ENCODE measurements around the gene PNMA8C.
"Not testable (repeated sequence)": the region's sequence is repeated elsewhere in the genome, so short reads cannot be mapped to it uniquely, and the experiment has no call there.

PNMA8C gene

DNA sequence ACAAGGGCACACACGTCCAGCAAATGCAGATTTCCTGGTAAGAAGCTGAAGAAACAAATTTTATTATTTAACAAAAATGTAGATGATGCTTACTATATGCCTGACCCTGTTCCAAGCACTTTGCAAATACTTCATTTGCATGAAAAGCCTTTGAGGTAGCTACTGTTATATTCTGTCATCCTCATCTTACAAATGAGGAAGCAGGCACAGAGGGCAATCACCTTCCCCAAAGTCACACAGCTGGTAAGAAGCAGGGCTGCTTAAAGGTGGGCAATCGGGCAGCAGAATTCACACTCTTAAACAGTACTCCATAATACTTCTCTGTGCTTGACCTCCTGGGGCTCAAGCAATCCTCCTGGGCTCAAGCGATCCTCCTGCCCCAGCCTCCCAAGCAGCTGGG lies 18.3 kb upstream of the PNMA8C start:
- DNase-seq, result no peak

DNA sequence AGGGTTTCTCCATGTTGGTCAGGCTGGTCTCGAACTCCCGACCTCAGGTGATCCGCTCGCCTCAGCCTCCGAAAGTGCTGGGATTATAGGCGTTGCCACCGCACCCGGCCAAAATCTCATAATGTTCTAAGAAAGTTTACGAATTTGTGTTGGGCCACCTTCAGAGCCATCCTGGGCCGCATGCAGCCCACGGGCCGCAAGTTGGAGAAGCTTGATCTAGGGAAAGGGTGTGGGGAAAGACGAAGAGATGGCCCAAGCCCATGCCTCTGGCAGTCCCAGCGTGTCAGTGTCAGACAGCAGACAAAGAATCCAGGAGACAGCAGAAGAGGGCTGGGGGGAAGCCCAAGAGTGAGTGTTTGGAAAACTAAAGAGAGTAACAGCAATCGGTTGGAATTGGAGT lies 17.3 kb upstream of the PNMA8C start:
- no peak for DNase-seq

DNA sequence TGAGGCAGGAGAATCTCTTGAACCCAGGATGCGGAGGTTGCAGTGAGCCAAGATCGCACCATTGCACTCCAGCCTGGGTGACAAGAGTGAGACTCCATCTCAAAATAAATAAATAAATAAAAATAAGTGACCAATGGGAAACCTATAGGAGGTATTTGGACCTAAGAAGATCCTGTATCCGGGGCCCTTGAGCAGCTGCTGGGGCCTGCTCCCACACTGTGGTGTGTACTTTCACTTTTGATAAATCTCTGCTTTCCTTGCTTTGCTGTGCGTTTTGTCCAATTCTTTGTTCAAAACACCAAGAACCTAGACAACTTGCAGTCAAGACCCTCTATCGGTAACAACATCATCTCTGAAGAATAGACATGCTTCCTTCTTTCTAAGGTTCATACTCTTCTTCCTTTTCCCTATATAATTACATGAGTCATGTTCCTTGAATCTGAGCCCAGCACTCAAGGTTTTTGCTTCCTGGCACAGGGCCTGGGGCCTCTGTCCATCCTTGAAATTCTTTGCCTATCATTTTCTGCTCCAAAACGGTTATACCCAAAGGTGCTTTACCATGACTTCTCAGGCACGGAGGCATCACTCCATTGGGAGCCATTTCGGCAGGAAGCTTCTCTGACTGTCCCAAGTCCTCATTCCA lies 14.2 kb upstream of the PNMA8C start:
- DNase-seq, result peak; percentile 73

DNA sequence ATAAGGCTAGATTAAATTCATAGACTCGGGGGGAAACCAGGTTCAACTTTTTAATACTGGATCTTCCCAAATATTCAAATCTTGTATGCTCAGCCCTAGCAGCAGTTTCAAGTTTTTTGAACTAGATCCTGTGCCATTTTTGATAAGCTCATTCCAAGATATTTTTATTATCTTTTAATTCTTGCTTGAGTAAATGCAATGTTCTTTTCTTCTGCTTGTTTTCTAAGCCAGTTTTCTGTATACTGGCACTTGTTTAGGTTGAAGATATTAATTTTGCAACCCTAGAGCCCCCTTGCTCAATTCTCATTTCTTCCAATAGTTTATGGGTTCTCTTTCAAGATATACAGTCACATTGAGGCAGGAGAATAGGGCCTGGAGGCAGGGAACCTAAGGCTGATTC lies 13.1 kb upstream of the PNMA8C start:
- no peak for DNase-seq

- not testable (repeated sequence) for DNase-seq
Observed at GRCh38 chr19:46435689-46436088, 7.0 kb upstream of the PNMA8C start.

DNA sequence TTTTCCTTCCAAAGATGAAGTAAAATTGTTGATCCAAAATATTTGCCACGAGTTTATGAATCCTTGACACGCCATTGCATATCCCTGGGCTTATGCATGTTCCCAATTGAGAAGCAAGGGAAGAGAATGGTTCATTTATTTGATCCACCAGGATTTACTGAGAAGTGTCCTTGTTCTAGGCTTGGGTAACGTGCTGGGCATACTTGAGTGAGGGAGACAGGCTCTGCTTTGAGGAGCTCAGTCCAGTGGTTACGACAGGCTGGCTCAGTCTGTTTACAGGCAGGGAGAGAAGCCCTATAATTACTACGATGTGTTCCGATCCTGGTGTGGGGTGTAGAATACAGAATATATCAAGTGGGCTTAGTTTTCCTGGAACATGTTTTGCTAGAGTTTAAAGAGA lies 6.3 kb upstream of the PNMA8C start:
- DNase-seq, result no peak

GRCh38 chr19:46433470-46433869 lies 4.7 kb upstream of the PNMA8C start:
- DNase-seq, result not testable (repeated sequence)

DNA sequence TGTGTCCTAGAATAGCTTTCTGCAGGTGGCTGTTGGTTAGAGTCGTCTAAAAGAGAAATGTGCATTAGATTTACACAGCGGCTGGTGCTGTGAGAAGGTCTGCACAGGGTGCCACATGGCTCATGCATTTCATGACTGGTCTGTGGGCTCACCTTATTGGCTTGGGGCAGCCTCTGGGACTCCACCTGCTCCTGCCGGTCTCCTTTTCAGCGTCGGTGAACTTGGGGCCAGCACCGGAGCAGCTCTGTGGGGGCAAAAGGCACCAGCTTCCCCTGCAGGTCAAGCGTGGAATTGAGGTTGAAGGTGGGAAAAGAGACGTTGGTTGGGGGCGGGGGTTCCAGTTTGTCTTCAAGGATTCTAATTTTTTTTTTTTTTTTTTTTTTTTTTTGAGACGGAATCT lies 3.1 kb upstream of the PNMA8C start:
- DNase-seq, result no peak

DNA sequence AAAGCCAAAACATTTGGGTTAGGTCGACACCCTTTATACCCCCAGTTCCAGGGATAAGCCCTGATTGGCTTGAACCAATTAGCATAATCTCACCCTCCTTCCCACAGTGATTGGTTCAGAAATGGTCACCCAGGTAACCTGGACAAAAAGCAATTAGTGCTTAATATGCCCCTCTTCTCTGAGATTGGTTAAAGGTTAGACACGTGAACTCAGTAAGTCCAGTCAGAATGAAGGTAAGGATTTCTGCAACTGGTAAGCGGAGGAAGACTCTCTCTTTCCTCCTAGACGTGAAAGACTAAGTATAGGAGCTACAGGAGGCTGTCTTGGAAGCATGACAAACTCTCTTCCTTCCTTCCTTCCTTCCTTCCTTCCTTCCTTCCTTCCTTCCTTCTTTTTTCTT lies 1.3 kb upstream of the PNMA8C start:
- no peak for DNase-seq

GRCh38 chr19:46427518-46428045 lies 1.2 kb downstream of the PNMA8C start:
- no peak for DNase-seq

DNA sequence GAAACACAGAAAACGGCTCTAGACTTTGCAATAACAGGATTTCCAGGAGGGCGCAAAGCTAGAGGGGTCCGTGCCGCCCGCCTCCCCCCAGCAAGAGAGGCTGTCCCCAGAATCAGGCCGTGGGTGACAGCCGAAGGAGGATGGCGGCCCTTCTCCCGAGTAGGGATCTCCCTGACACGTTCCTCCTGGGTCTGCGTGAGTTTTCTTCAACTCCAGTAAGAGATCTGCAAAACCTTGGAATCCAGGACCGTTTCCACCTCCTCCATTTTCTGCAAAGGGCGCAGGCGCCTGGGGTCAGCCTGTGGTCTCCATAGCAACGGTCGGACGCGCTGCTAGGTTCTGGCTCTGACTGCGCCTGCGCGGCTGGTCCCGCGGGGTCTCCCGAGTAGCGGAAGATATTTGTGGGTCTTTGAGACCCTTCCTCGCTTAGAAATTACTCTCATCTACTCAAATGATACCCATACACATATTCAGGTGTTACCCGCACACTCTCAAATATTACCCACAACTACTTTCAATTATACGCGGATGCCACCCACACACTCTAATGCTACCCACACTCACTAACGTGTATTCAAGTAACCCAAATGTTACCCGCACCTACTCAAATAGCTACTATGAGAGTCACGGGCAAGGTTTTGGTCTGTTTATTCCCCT lies 2.1 kb downstream of the PNMA8C start:
- peak; percentile 80 for DNase-seq

GRCh38 chr19:46426035-46426505 lies 2.7 kb downstream of the PNMA8C start:
- DNase-seq, result no peak

DNA sequence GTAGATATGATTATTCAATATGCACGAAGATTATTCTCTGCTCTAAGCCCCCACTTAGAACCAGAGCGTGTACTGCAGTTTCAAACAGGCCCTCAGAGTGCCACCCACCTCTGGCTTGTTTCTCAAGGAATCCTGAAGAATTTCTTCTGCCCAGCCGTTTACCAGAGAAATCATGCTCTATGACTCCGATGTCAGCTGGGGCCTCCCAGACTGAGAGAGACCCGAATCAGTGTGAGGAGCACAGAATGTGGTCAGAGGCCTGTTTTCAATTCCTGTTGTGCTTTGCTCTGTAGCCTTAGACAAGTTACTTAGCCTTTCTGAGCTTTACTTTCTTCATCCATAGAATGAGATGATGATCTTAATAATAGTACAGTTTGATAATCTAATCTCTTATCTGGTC lies 5.5 kb downstream of the PNMA8C start:
- DNase-seq, result no peak

GRCh38 chr19:46422344-46422743 lies 6.4 kb downstream of the PNMA8C start:
- no peak for DNase-seq

- no peak for DNase-seq
Observed at GRCh38 chr19:46420056-46420455, 8.7 kb downstream of the PNMA8C start.

DNA sequence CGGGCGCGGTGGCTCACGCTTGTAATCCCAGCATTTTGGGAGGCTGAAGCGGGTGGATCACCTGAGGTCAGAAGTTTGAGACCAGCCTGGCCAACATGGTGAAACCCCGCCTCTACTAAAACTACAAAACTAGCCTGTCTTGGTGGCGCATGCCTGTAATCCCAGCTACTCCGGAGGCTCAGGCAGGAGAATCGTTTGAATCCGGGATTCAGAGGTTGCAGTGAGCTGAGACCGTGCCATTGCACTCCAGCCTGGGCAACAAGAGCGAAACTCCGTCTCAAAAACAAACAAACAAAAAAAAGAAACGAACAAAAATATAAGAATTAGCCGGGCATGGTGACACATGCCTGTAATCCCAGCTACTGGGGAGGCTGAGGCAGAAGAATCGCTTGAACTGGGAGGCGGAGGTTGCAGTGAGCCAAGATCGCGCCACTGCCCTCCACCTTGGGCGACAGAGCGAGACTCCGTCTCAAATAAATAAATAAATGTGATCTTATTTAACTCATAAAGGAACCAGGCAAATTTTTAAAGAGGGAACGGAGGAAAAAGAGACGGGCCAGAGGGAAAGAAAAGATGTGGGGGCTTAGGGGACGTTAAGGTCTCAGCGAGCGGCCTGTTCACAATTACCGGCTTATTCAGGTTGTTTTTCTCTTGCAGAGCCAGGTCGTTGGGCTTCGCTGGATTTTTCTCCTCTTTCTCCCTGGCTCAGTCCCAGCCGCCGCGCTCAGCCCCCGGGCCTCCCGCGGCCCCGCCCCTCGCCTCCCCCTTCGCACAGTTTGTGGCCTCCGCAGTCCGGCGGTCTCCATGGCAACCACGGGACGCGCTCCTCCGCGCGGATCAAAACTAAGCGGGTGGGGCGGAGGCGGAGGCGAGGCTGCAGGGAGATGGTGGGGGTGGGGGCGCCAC lies 12.7 kb downstream of the PNMA8C start:
- DNase-seq, result peak; percentile 90

DNA sequence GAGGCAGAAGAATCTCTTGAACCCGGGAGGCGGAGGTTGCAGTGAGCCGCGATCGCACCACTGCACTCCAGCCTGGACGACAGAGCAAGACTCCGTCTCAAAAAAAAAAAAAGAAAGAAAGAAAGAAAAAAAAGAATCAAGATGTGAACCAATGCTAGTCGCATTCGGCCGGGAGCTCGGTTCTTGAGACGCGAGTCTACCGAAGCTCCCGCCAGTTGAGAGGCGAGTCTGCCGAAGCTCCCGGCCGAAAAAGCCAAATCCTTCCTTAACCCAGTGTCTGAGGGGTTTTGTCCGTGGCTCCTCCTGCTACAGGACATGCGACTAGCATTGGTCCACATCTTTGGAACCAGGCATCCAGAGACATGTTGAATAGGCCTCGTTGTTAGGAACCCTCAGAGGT lies 13.8 kb downstream of the PNMA8C start:
- DNase-seq, result not testable (repeated sequence)

DNA sequence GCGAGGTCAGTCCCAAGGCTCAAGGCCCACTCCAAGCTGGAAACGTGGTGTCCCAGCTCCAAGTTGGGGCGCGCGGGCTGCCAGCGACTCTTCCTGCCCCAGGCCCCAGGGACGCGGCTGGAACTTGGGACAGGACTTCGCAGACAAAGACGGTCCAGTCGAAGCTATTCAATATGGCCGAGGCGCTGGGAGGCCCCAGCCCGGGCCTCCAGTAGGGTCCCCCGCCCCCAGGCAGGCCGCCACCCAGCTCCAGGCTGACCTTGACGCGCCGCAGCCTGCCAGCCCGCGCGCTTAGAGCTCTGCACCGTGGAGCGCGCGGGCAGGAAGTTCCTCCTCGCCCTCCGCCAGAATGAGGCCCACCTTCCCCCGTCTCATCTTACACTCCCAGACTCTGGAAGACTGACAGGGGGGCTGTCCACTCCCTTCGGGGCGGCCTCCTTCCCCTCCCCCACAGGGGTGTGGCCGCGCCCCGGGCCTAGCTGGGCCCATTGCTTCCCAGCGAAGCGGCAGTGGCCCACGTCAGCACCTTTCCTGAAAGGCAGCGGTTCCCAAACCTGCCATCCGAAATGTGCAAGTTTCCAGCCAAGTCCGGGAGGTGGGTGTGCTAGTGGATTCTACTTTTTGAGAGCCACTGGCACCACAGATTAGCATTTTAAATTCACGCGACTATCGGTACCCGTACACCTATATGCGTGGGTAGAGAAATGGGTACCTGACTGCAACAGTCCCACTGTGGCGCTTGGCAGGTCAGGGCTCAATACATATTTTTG lies 15.3 kb downstream of the PNMA8C start, which contains the start of gene CCDC8:
Gene CCDC8 (minus strand): TSS at position 303 of the 770 bp plus-strand sequence. CDS start 754 bp downstream, outside the sequence.
- peak; percentile 98 for DNase-seq

DNA sequence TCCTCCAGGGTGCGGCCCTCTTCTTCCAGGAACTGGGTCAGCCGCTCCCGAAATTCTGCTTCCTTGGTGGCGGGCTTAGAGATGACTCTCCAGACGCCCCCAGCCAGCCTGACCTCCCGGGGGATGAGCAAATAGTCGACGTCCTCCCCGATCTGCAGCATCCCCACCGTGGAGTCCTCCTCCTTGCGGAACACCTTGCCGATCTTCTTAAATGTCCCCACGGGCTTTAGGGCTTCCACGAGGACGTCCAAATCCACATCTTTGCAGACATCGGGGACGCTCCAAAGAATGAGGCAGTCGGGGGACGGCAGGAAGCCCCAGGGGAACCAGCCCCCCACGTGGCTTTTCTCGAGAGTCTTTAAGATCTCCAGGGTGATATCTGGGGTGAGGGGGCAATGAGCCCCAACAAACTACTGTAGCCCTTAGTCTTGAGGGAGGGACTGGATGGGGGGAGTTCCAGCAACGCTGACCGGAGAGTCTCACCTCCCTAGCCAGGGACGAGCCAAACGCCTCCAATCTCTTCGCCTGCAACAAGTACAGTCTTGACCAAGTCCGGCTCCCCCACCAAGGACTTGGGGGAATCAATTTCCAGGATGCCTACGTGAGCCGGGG lies 16.0 kb downstream of the PNMA8C start:
- DNase-seq, result no peak

DNA sequence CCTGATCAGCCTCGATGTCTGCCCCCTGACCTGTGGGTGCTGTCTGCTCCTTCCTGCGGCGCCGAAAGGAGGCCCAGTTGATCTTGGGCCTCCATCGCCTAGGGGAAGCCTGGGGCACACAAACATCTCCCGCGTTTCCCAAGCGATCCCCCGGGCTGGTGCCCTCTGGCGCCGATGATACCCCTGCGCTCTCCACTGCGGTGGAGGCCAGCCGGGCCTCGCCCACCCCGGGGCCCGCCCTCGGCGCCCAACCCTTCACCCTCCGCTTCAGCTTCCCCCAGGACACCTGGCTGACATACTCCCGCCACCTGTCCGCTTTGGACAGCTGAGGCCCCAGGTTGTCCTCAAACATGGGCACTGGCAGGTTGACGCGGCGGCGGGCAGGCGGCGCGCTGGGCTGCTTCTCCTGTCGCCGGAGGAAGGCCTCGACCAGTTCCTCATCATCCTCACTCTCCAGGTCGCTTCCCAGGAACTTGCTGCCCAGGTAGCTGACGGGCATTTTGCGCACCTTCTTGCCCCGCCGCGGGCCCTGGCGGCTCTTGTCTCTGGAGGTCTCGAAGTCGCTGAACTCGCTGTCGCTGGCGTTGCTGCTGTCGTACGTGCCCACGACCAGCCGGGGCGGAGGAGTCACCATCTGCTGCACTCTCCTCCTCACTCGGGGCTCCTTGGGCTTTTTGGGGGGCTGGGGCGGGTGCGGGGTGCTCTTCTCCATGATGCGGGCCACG lies 16.6 kb downstream of the PNMA8C start:
- DNase-seq, result no peak

Data from fibroblast of skin of scalp (primary cell).